ENCODE results near the gene CDKN2B.

Gene CDKN2B

GRCh38 chr9:21974722-21975409, 34.2 kb downstream of the CDKN2B start (continued):
- TF ChIP-seq ZNF311 (tag by site-specific recombination; IDR thresholded peaks at IDR 0.05; ENCODE audit: borderline replicate concordance) = no peak
- no peak for TF ChIP-seq ZNF266 (tag by site-specific recombination; IDR thresholded peaks at IDR 0.05; ENCODE audit: low read depth)
- TF ChIP-seq PRDM4 (tag by site-specific recombination; IDR thresholded peaks at IDR 0.05) = no peak
- no peak for TF ChIP-seq ZNF362 (tag by site-specific recombination; IDR thresholded peaks at IDR 0.05)
- TF ChIP-seq ATF2 (tag by site-specific recombination; IDR thresholded peaks at IDR 0.05; ENCODE audit: low read depth) = no peak
- no peak for TF ChIP-seq PRDM6 (tag by site-specific recombination; IDR thresholded peaks at IDR 0.05)
- no peak for TF ChIP-seq MYNN (tag by site-specific recombination; IDR thresholded peaks at IDR 0.05; ENCODE audit: borderline replicate concordance)
- no peak for TF ChIP-seq ZNF747 (tag by site-specific recombination; IDR thresholded peaks at IDR 0.05)
- 0 out of 2 replicates have a peak, but pooled peaks have one; percentile 30 for TF ChIP-seq ZNF223 (tag by site-specific recombination; IDR thresholded peaks at IDR 0.05)
- no peak for TF ChIP-seq ZBTB44 (tag by site-specific recombination; IDR thresholded peaks at IDR 0.05)
- TF ChIP-seq ZNF626 (tag by site-specific recombination; IDR thresholded peaks at IDR 0.05) = no peak
- peak; percentile 68 for TF ChIP-seq SP2 (tag by site-specific recombination; IDR thresholded peaks at IDR 0.05)
- no peak for TF ChIP-seq ZNF366 (tag by site-specific recombination; conservative IDR thresholded peaks at IDR 0.05)
- no peak for TF ChIP-seq ZNF510 (tag by site-specific recombination; IDR thresholded peaks at IDR 0.05; ENCODE audit: insufficient replicate concordance)
- peak; percentile 55; the same call in 1 of the 2 replicates for TF ChIP-seq ZNF629 (tag by site-specific recombination; IDR thresholded peaks at IDR 0.05)
- no peak for TF ChIP-seq BCL11B (tag by site-specific recombination; IDR thresholded peaks at IDR 0.05; ENCODE audit: low read depth)
- no peak for TF ChIP-seq ZNF837 (tag by site-specific recombination; IDR thresholded peaks at IDR 0.05)
- TF ChIP-seq ZNF776 (tag by site-specific recombination; IDR thresholded peaks at IDR 0.05; ENCODE audit: borderline replicate concordance) = no peak
- no peak for TF ChIP-seq ZNF292 (tag by site-specific recombination; IDR thresholded peaks at IDR 0.05; ENCODE audit: borderline replicate concordance, low read depth)
- TF ChIP-seq ZIC2 (tag by site-specific recombination; IDR thresholded peaks at IDR 0.05) = peak; percentile 93
- peak; percentile 58; the same call in 1 of the 2 replicates for TF ChIP-seq ZBTB8A (tag by site-specific recombination; IDR thresholded peaks at IDR 0.05)
- TF ChIP-seq ZFHX2 (tag by site-specific recombination; conservative IDR thresholded peaks at IDR 0.05) = peak; percentile 81
- TF ChIP-seq ZNF132 (tag by site-specific recombination; IDR thresholded peaks at IDR 0.05; ENCODE audit: borderline replicate concordance) = no peak
- TF ChIP-seq WT1 (tag by site-specific recombination; IDR thresholded peaks at IDR 0.05) = peak; percentile 70
- TF ChIP-seq MZF1 (tag by site-specific recombination; IDR thresholded peaks at IDR 0.05; ENCODE audit: borderline replicate concordance) = peak; percentile 53; the same call in 1 of the 2 replicates
- TF ChIP-seq ZNF449 (tag by site-specific recombination; IDR thresholded peaks at IDR 0.05) = peak; percentile 89
- TF ChIP-seq ZNF391 (tag by site-specific recombination; IDR thresholded peaks at IDR 0.05; ENCODE audit: borderline replicate concordance, low read depth) = 0 out of 2 replicates have a peak, but pooled peaks have one; percentile 24
- no peak for TF ChIP-seq ZNF114 (tag by site-specific recombination; IDR thresholded peaks at IDR 0.05)
- TF ChIP-seq ZNF560 (tag by site-specific recombination; IDR thresholded peaks at IDR 0.05; ENCODE audit: borderline replicate concordance) = no peak
- no peak for TF ChIP-seq ZNF623 (tag by site-specific recombination; IDR thresholded peaks at IDR 0.05)
